GM12878 (cell line): ENCODE results near the gene PCLO. TPM values are rescaled to one million over a fixed set of nuclear protein-coding genes. Genes with fewer than 3 reads are reported as not detected.

Experiments used
- ATAC-seq: fragments of 200-7000 bp; cut with Tn5 transposase; 3 replicates; pipeline ENCODE4 v1.9.1; 2020; ENCODE audit warnings: mild to moderate bottlenecking, moderate library complexity
- BruUV-seq: library from RNA; stranded (reverse); fragments of 400-500 nt; replicated peaks from 2 replicates; lab custom pipeline; 2021; lab: Mats Ljungman, UMichigan
- CTCF ChIA-PET: fragments of 300-600 bp; sonication (Branson Sonifier 250); formaldehyde crosslinking; extraction: SDS; loops from one replicate; lab custom pipeline; 2021; ENCODE audit warnings: inconsistent platforms; lab: Yijun Ruan, JAX
- POLR2A ChIA-PET: fragments of 350-600 bp; formaldehyde crosslinking; extraction: SDS; loops from one replicate; lab custom pipeline; 2021; ENCODE audit warnings: inconsistent platforms; lab: Charles Lee
- RAD21 ChIA-PET: fragments of 300-600 bp; sonication (Branson Sonifier 250); formaldehyde crosslinking; loops from one replicate; lab custom pipeline; 2023; ENCODE audit warnings: antibody characterized with exemption; ENCODE audit not compliant: unreplicated experiment; lab: Charles Lee
- SMC1A ChIA-PET: fragments of 300-600 bp; sonication (Branson Sonifier 250); formaldehyde crosslinking; loops from one replicate; lab custom pipeline; 2023; ENCODE audit not compliant: unreplicated experiment, uncharacterized antibody; lab: Charles Lee
- DNase-seq: peaks from one replicate; pipeline ENCODE4 v3.0.0-alpha.2; 2011; ENCODE audit warnings: low read depth, low spot score
- FAIRE-seq: peaks from 3 replicates; lab custom pipeline; 2011; peaks lifted over from hg19 to GRCh38; lab: Jason Lieb, UNC
- H2AFZ ChIP-seq: 2 replicates; pipeline ENCODE4 v1.6.0; 2011; ENCODE audit warnings: low read depth, low read length, control low read depth; ENCODE audit not compliant: control insufficient read depth
- H3K27ac ChIP-seq: 2 replicates; pipeline ENCODE4 v1.5.1; 2011; ENCODE audit warnings: control low read depth; ENCODE audit not compliant: control insufficient read depth, insufficient read depth
- H3K27me3 ChIP-seq, 2 experiments: replicated peaks in 1 of 2; 2 replicates each; pipeline versions ENCODE4 v1.6.0 to v1.6.1; 2011; ENCODE audit warnings: low read length in 1 of 2; ENCODE audit not compliant: control insufficient read depth in 2 of 2, insufficient read depth in 2 of 2
- H3K36me3 ChIP-seq, 2 experiments: 2 replicates each; pipeline ENCODE4 v1.5.1; 2011; ENCODE audit warnings: low read length in 1 of 2; ENCODE audit not compliant: control insufficient read depth in 2 of 2, insufficient read depth in 2 of 2
- H3K4me1 ChIP-seq: 2 replicates; pipeline ENCODE4 v1.6.1; 2011; ENCODE audit warnings: mild to moderate bottlenecking, low read length, moderate library complexity, mixed read lengths; ENCODE audit not compliant: control insufficient read depth, insufficient read depth
- H3K4me2 ChIP-seq: 2 replicates; pipeline ENCODE4 v1.6.0; 2011; ENCODE audit warnings: control low read depth; ENCODE audit not compliant: control insufficient read depth, insufficient read depth
- H3K4me3 ChIP-seq: fragments of 200-600 bp; sonication (generic); 2 replicates; pipeline ENCODE4 v1.5.1; 2016
- H3K79me2 ChIP-seq: 2 replicates; pipeline ENCODE4 v1.6.0; 2011; ENCODE audit warnings: low read length; ENCODE audit not compliant: control insufficient read depth, insufficient read depth
- H3K9ac ChIP-seq: 2 replicates; pipeline ENCODE4 v1.8.0; 2011; ENCODE audit warnings: low read length, control low read depth, mixed read lengths; ENCODE audit not compliant: control insufficient read depth, insufficient read depth
- H3K9me3 ChIP-seq: replicated peaks from 3 replicates; pipeline ENCODE4 v1.5.1; 2011; ENCODE audit warnings: mild to moderate bottlenecking, low read length; ENCODE audit not compliant: control insufficient read depth, insufficient read depth
- H4K20me1 ChIP-seq: 2 replicates; pipeline ENCODE4 v1.6.0; 2011; ENCODE audit not compliant: control insufficient read depth, insufficient read depth
- CBFB ChIP-seq: IDR thresholded peaks from 2 replicates; pipeline ENCODE4 v1.6.1; 2016; ENCODE audit warnings: antibody characterized with exemption, low read depth
- CBX3 ChIP-seq: fragments of 200-600 bp; sonication (generic); IDR thresholded peaks from 2 replicates; pipeline ENCODE4 v1.6.1; 2016; ENCODE audit warnings: low read depth, borderline replicate concordance
- RFX5 ChIP-seq: IDR thresholded peaks from 2 replicates; pipeline ENCODE4 v1.6.1; 2011; ENCODE audit warnings: low read depth, low read length, improper control_type of control experiment
- YBX1 ChIP-seq: fragments of 450-650 bp; IDR thresholded peaks from 2 replicates; pipeline ENCODE4 v1.6.1; 2016; ENCODE audit warnings: antibody characterized with exemption
- ZNF384 ChIP-seq: IDR thresholded peaks from 2 replicates; pipeline ENCODE4 v1.6.1; 2012; ENCODE audit warnings: low read depth, mild to moderate bottlenecking, low read length, improper control_type of control experiment, borderline replicate concordance
- WGBS: methylation state at CpG from one replicate; pipeline ENCODE4 v1.1.6; 2016; ENCODE audit warnings: low lambda C conversion rate; ENCODE audit not compliant: insufficient replicate concordance, insufficient coverage; ENCODE audit errors: missing lambda C conversion rate; 5-methylcytosine and 5-hydroxymethylcytosine counted together
- in situ Hi-C: fragments of 300-500 bp; cut with MboI; formaldehyde crosslinking; loops from 9 replicates; pipeline ENCODE4 v1.14.3; 2018; ENCODE audit warnings: mixed read lengths
- intact Hi-C: fragments of 100-400 bp; cut with micrococcal nuclease; formaldehyde crosslinking; loops from one replicate; pipeline ENCODE4 v1.14.2; 2022; ENCODE audit not compliant: unreplicated experiment
- polyA plus RNA-seq, 11 experiments: library from polyadenylated mRNA; depleted of rRNA in 4 of 11; unstranded in 6 of 11; stranded (reverse) in 5 of 11; fragments of >200 nt; fragmentation: Nextera tagmentation in 4 of 11; fragmentation: Illumina TruSeq in 1 of 11; extraction: Ambion mirVana in 4 of 11; extraction: Trizol in 1 of 11; gene quantifications; 1 replicate in 1 of 11; 2 replicates in 10 of 11; pipeline versions ENCODE4 v1.2.1 to v1.2.3, GENCODE V29; 2011 to 2016; ENCODE audit warnings: inconsistent platforms in 2 of 11, missing spikeins in 2 of 11, low read depth in 1 of 11
- total RNA-seq, 4 experiments: library from RNA; depleted of rRNA in 3 of 4; stranded (reverse); fragments of >200 nt in 3 of 4; fragmentation: Illumina TruSeq in 1 of 4; extraction: Trizol in 1 of 4; gene quantifications; 2 replicates each; pipeline versions ENCODE4 v1.2.1 to v1.2.3, GENCODE V29; 2013 to 2021
- TF ChIP-seq, protein P1 (sequence below): fragments of 450-650 bp; formaldehyde crosslinking; IDR thresholded peaks from 2 replicates; pipeline ENCODE4 v1.5.0; 2022; ENCODE audit warnings: mild to moderate bottlenecking, missing genetic modification characterization
- TF ChIP-seq, protein P2 (sequence below): IDR thresholded peaks from 2 replicates; pipeline ENCODE4 v1.6.1; 2012; ENCODE audit warnings: mild to moderate bottlenecking, low read depth, low read length

The PCLO gene
- total and polyA plus RNA-seq, 10 of the 15 experiments (the other 5 are each of a cell fraction or from before 2014, with no cell fraction given) = 0.01 to 0.08 (median 0.03) TPM; not detected in 6

DNA sequence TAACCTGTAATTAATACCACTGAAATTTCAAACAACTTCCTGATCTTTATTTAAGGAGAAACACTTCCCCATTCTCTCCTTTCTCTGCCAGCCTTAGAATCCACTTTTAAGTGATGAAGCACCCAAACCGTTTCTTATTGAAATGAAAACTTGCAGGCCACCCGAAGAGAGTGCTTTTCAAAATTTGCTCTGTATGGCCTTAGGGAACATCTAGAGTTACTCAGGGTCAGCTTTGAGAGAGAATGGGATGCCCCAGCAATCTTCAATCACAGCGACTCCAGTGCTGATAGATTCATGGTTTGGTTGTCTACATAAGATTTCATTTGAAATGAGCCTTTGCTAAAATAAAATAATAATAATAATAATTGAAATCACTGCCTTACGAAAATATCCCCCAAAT lies 323.1 kb downstream of the PCLO start:
- ChIA-PET POLR2A (no interaction called here), RAD21 (no interaction called here)
- TF ChIP-seq CBX3 (no peak), RFX5 (no peak), CBFB (no peak), YBX1 (no peak), ZNF384 (no peak)
- TF ChIP-seq, protein P1, sequence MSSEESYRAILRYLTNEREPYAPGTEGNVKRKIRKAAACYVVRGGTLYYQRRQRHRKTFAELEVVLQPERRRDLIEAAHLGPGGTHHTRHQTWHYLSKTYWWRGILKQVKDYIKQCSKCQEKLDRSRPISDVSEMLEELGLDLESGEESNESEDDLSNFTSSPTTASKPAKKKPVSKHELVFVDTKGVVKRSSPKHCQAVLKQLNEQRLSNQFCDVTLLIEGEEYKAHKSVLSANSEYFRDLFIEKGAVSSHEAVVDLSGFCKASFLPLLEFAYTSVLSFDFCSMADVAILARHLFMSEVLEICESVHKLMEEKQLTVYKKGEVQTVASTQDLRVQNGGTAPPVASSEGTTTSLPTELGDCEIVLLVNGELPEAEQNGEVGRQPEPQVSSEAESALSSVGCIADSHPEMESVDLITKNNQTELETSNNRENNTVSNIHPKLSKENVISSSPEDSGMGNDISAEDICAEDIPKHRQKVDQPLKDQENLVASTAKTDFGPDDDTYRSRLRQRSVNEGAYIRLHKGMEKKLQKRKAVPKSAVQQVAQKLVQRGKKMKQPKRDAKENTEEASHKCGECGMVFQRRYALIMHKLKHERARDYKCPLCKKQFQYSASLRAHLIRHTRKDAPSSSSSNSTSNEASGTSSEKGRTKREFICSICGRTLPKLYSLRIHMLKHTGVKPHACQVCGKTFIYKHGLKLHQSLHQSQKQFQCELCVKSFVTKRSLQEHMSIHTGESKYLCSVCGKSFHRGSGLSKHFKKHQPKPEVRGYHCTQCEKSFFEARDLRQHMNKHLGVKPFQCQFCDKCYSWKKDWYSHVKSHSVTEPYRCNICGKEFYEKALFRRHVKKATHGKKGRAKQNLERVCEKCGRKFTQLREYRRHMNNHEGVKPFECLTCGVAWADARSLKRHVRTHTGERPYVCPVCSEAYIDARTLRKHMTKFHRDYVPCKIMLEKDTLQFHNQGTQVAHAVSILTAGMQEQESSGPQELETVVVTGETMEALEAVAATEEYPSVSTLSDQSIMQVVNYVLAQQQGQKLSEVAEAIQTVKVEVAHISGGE = no peak
- TF ChIP-seq, protein P2, sequence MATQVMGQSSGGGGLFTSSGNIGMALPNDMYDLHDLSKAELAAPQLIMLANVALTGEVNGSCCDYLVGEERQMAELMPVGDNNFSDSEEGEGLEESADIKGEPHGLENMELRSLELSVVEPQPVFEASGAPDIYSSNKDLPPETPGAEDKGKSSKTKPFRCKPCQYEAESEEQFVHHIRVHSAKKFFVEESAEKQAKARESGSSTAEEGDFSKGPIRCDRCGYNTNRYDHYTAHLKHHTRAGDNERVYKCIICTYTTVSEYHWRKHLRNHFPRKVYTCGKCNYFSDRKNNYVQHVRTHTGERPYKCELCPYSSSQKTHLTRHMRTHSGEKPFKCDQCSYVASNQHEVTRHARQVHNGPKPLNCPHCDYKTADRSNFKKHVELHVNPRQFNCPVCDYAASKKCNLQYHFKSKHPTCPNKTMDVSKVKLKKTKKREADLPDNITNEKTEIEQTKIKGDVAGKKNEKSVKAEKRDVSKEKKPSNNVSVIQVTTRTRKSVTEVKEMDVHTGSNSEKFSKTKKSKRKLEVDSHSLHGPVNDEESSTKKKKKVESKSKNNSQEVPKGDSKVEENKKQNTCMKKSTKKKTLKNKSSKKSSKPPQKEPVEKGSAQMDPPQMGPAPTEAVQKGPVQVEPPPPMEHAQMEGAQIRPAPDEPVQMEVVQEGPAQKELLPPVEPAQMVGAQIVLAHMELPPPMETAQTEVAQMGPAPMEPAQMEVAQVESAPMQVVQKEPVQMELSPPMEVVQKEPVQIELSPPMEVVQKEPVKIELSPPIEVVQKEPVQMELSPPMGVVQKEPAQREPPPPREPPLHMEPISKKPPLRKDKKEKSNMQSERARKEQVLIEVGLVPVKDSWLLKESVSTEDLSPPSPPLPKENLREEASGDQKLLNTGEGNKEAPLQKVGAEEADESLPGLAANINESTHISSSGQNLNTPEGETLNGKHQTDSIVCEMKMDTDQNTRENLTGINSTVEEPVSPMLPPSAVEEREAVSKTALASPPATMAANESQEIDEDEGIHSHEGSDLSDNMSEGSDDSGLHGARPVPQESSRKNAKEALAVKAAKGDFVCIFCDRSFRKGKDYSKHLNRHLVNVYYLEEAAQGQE = no peak
- TF ChIP-seq, all 136 proteins: peak for 0
- ChIA-PET CTCF (no interaction called here), SMC1A (no interaction called here)
- Histone ChIP-seq H4K20me1 (no peaks in the 10 kb centered on the region), H3K27me3 (no peaks in the 10 kb centered on the region), H2AFZ (no peak overlapping the region), H3K4me3 (no peak overlapping the region), H3K9me3 (no peaks in the 10 kb centered on the region), H3K27ac (no peak overlapping the region), H3K4me2 (no peak overlapping the region), H3K4me1 (no peaks in the 10 kb centered on the region), H3K79me2 (no peaks in the 10 kb centered on the region), H3K36me3 (no peaks in the 10 kb centered on the region), H3K9ac (no peak overlapping the region)
- in situ Hi-C loops (no loop called here), intact Hi-C loops (no loop called here)
- no peak for ATAC-seq
- no peak for FAIRE-seq
- no peak for DNase-seq
- BruUV-seq = no TSS peak
- 4% methylated on average over 4 of the region's 4 CpGs for WGBS
